ENCODE measurements around the gene FXYD4.

- no peak for TF ChIP-seq CTCF (IDR thresholded peaks at IDR 0.05)
- TF ChIP-seq EP300 (IDR thresholded peaks at IDR 0.05), result no peak
- no peak for TF ChIP-seq POLR2AphosphoS5 (IDR thresholded peaks at IDR 0.05)
Measured at GRCh38 chr10:43354330-43354635, 17.2 kb upstream of the FXYD4 start.

All from sigmoid colon (tissue), 4 donors.